NCI-H460 (cell line): ENCODE results near the gene AKAP13. TPM values are rescaled to one million over a fixed set of nuclear protein-coding genes. Genes with fewer than 3 reads are reported as not detected.
A peak's percentile ranks its signal among the peaks of the same experiment; 100 is the strongest.

Experiments used
- DNase-seq: peaks from one replicate; pipeline ENCODE4 v3.0.0-alpha.2; 2016; ENCODE audit warnings: low read depth; ENCODE audit errors: extremely low read depth
- total RNA-seq: library from RNA; depleted of rRNA; stranded (reverse); fragments of >200 nt; shearing (Covaris generic); gene quantifications from 2 replicates; pipeline ENCODE4 v1.2.3, GENCODE V29; 2014

Gene AKAP13
- total RNA-seq, 1 experiment from 2014 or later: 31.4 TPM

DNA sequence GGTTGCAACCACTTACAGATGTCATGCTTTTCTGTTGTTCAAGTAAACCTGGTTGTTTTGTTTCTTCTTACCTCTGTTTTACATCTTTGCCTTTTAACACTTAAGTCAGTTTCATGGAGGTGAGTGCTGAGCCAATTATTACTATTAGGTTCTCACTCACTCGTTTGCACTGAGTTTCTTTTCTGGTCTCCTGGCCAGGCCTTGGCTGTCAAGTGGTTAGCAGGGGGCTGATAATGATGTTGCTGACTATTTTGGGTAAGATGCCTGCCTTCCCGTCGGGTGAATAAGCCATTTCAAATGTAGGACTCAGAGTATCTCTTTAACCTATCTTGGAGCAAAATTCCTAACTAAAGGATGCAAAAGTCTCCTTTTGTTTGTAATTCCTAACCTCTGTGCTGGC is 335.9 kb downstream of the AKAP13 start:
- no peak for DNase-seq

DNA sequence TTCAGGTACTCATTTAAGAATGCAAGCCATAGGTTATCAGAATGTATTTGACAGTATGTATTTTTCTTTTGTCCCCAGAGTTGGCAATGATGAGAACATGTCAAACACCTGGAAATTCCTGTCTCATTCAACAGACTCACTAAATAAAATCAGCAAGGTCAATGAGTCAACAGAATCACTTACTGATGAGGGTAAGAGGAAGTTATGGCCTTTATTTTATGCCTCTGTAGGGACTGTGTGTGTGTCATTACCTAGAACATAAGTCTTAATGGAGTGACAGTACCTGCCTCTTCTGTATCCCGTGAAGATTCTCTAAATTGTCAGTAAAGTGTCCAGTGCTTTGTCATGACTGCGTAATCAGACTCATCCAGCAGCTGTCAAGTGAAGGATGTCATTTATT is 336.8 kb downstream of the AKAP13 start:
- no peak for DNase-seq

DNA sequence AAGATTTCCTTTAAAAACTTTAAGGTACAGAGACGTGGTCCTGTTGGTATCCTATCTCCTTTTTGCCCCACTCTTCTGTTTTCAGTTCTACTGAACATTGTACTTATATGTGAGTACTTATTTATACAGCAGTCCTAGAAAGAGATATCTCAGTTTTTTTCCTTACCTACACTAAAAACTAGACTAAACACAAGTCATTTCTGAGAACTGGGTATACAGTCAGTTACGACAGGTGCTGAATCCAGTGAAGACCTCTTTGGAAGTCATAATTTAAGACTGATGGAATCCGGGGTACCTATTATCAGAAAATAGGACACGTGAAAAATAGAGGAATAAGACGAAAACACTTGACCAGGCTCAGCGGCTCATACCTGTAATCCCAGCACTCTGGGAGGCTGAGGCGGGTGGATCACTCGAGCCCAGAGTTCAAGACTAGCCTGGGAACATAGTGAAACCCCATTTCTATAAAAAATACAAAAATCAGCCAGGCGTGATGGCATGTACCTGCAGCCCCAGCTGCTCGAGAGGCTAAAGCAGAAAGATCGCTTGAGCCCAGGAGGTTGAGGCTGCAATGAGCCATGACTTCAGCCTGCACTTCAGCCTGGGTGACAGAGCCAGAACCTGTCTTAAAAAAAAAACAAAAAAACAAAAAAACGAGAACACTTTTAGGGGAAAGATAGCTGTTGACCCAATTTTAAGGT is 338.0 kb downstream of the AKAP13 start:
- no peak for DNase-seq

DNA sequence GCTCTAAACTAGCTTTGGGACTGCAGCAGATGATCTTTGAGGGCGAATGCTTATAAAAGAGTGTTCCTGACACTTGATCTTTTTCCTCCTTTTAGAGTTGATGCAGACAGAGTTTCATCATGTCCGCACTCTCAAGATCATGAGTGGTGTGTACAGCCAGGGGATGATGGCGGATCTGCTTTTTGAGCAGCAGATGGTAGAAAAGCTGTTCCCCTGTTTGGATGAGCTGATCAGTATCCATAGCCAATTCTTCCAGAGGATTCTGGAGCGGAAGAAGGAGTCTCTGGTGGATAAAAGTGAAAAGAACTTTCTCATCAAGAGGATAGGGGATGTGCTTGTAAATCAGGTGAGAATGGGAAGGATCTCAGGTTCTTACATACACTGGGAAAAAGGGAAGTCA is 338.6 kb downstream of the AKAP13 start:
- DNase-seq: no peak

DNA sequence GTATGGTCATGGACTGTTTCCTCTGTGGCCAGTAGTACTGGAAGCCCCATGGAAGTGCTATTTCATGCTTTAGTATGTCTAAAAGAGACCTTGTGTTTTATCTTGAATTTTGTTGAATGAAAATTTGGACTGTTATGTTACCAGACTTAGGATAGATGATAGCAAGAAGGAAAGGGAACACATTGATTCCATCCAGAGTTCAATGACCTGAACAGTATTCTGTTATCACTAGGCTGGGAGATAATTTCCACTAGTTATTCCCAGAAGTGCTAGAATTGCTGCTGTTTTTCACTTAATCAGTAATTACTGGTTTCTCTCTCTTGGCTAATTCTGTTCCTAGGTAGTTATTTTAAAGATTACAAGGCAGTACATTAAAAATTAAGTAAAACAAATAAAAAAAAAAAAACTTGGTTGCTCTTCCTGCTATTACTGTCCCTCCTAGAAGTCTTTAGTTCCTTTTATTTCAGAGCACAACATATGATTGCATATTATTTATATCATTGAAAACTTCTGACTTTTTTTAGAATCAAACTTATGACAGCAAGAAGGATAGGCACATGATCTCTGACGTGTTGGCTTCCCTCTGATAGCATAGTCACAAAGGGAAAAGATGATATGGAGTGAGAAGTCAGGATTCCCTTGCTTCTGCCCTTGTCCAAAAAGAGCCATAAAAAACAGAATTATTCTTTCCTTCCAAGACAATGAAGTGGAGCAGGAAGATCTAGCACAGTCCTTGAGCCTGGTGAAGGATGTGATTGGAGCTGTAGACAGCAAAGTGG is 342.2 kb downstream of the AKAP13 start:
- no peak for DNase-seq

DNA sequence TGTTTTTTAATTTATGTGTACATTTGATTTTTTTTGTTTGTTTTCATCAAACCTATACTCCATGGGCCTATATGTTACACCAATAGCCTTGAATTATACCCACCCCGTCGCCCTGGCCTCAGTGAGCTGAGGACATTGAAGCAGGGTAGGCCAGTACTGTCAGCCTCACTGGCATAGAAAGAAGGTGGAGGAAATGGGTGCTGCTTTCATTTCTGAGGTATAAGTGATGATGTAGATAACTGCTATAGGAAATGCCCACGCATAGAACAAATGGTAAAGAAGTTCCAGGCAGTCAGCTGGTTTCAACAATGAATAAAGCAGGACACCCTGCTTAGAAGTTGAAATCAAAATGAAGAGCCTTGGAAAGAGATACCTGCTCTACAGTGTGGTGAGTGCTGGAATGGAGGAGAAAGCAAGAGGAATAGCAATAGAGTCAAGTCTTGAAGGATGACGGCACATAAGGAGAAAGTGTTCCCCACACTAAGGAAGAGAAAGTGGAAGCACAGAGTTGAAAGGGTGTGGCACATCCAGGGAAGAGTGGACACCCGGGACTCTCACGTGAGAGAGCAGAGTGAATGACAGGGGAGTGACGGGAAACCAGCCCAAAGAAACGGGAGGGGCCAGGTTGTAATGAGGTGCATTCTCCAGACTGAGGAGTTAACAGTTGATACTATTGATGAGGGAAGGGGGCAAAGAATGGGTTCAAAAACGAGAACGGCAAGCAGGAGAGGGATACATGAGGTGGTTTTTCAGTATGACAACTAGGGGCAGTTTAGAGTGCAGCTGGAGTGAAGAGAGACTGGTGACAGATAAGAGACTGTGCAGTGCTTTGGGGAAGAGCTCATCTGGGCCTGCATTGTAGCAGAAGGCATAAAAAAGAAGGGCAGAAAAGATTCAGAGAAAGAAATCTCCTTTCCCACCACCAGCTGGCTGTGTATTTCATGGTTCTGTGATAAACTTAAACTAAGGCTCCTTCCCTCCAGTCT is 343.9 kb downstream of the AKAP13 start:
- no peak for DNase-seq

DNA sequence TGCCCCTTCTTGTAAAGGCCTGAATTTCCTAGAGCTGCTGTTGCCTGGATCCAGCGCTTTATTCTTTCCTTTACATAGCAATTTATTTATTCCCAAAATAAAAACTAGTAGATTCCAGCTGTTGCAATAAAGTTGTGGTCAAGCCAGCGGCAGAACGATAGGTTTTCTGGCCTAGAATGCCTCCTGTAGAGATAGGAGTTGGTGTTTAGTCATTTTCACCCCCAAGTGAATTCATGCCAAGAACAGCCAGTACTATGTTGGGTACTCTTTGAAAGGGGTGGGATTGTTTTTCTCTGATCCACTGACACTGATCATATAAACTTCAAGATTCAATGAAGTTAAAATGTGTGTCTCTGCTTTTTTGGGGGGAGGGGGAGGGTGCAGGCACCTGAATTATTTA is 344.6 kb downstream of the AKAP13 start:
- no peak for DNase-seq

DNA sequence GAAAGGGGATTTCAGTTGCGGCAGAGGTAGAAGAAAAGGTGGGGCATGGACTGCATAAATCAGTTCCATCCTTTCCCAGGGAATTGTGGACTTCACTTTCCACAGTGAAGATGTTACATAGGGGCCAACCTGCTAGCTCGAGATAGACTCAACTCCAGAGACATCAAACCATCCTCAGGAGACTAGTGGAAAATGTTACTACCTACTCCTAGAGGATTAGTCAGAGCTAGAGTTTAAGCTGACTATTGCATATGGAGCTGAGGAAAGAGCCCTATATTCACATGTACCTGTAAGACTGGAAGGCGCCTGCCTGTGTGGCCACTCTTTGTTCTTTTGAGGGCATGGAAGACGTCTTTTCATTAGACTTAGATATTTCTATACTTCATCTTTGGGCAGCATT is 345.2 kb downstream of the AKAP13 start:
- DNase-seq: no peak

DNA sequence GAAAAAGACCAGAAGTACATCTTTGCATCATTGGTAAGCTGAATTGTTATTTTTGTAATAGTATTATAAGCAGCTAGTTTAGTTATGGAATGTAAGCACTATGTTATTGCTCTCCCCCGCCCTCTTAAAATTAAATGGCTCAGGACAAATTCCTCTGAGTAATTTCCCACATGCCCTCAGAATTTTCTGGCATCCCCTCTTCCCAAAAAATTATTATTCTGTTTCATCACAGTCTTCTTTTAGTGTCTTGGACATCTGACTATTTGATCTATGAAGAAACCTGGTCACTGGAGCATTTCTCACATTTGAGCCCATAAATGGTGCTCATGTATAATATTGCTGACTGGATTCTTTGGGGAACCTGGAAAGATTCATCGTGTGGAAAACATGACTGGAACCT is 346.1 kb downstream of the AKAP13 start:
- no peak for DNase-seq

DNA sequence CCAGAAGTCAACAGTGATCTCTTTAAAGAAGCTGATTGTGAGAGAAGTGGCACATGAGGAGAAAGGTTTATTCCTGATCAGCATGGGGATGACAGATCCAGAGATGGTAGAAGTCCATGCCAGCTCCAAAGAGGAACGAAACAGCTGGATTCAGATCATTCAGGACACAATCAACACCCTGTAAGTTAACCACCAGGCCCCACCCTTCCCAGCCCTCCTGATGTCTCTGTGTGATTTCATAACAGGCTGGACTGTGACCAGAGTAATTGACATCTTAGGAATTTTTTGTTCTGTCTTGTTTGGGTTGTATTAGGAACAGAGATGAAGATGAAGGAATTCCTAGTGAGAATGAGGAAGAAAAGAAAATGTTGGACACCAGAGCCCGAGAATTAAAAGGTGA is 346.7 kb downstream of the AKAP13 start:
- no peak for DNase-seq

DNA sequence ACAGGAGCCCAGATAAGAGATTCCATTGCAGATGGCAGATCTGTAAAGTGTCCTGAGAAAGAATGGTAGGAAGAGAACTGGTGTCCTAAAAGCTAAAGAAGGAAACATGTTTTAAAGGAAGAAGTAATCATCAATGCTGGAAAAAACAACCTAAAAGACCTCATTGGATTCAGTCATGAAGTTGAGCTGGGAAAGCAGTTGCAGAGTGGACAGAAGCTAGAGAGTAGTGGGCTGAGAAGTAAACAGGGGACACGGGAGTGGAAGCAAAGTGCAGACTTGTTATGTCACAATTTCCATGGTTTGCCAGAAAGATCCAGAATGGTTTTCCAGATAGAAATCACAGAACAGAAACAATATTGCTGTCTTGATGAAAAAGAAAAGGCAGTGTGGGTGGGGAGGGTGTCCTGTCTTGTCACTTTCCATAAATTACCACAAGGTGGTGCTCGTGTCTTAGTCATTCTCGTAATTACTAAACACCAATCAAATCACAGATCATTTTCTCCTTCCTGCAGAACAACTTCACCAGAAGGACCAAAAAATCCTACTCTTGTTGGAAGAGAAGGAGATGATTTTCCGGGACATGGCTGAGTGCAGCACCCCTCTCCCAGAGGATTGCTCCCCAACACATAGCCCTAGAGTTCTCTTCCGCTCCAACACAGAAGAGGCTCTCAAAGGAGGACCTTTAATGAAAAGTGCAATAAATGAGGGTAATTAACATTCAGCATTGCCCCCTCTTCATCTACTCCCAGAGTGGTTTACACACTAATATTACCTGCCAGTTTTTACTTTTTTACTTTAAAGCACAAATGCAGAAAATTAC is 349.8 kb downstream of the AKAP13 start:
- peak; percentile 53 for DNase-seq

DNA sequence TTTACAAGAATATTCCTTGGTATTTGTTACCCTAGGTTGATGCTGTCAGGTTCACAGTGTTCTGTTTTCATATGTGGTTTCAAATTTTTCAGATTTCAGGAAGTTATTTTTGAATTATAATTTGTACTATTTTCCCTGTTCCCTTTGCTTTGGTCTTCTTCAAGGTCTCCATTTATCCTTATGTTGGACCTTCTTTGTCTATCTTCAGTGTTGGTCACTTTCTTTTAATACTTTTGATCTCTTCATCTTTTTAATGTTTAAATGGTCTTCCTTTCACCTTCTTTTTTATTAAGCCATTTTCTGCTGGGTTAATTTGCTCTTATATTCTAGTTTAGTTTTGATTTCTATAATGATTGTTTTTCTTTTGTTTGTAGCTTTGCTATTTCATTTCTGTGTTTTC is 353.0 kb downstream of the AKAP13 start:
- no peak for DNase-seq

DNA sequence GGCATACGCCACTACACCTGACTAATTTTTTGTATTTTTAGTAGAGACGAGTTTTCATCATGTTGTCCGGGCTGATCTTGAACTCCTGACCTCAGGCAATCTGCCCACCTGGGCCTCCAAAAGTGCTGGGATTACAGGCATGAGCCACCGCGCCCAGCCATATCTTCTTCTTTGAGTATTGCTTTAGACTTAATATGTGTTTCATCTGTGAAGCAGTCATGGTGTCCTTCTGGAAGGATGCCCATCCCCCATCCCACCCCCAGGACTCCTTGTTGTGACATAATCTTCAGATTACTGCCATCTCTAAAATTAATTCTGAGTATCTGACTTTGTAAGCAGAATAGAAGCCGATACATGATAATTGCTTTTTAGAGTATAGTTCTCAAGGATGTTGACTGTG is 356.7 kb downstream of the AKAP13 start:
- no peak for DNase-seq

DNA sequence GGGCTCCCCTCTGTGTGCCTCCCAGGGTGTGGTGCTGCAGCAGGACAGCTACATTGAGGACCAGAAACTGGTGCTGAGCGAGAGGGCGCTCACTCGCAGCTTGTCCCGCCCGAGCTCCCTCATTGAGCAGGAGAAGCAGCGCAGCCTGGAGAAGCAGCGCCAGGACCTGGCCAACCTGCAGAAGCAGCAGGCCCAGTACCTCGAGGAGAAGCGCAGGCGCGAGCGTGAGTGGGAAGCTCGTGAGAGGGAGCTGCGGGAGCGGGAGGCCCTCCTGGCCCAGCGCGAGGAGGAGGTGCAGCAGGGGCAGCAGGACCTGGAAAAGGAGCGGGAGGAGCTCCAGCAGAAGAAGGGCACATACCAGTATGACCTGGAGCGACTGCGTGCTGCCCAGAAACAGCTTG is 360.6 kb downstream of the AKAP13 start:
- DNase-seq: no peak

DNA sequence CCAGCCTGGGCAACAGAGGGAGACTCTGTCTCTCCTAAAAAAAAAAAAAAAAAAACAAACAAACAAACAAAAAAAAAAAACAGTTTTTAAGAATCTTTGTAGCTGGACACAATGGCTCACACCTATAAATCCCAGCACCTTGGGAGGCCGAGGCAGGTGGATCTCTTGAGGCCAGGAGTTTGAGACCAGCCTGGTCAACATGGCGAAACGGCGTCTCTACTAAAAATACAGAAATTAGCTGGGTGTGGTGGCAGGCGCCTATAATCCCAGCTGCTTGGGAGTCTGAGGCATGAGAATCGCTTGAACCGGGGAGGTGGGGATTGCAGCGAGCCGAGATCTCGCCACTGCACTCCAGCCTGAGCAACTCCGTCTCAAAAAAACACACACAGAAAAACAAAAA is 361.3 kb downstream of the AKAP13 start:
- DNase-seq: no peak

DNA sequence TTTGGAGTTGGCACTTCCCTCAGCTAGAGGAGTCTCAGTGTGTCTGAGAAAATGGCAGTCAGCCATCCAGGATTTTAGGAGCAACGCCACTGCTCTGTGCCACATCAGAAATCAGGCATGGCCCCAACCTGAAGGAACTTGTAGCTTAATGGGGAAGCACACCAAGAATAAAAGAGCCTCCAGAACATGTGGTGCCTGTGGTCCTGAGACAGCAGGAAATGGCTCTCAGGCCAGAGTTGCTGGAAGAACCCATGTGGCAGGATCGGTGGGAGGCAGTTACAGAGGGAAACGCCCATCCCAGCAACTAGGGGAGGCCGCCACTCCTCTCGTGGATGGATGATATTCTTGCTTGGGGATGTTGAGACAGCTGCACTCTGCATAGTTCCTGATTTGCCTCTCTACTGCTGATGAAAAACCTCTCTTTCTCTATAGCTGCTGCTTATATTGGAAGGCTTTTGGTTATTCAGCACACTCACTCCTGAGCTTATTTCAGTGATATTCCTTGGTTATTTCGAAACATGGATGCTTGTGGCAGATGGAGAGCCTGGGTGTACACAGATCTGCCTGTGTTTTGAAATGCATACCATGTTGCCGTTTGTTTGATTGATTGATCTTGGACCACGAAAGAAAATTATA is 361.9 kb downstream of the AKAP13 start:
- no peak for DNase-seq

DNA sequence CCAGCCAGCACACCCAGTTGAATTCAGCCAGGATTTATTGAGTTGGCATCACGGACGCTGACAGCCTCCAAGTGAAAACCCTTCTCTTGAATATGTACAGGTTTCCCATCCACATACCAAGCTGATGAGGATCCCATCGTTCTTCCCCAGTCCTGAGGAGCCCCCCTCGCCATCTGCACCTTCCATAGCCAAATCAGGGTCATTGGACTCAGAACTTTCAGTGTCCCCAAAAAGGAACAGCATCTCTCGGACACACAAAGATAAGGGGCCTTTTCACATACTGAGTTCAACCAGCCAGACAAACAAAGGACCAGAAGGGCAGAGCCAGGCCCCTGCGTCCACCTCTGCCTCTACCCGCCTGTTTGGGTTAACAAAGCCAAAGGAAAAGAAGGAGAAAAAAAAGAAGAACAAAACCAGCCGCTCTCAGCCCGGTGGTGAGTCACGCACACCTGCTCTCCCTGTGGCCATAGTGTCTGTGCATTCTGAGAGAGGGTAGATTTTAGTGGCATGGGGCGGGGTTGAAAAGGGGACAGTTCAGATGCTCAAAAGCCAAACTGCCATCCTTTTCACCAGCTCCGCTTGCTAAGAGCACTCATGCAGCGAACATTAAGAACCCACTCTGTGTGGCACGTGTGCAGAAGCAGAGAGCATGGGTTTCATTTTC is 363.1 kb downstream of the AKAP13 start:
- DNase-seq: no peak

DNA sequence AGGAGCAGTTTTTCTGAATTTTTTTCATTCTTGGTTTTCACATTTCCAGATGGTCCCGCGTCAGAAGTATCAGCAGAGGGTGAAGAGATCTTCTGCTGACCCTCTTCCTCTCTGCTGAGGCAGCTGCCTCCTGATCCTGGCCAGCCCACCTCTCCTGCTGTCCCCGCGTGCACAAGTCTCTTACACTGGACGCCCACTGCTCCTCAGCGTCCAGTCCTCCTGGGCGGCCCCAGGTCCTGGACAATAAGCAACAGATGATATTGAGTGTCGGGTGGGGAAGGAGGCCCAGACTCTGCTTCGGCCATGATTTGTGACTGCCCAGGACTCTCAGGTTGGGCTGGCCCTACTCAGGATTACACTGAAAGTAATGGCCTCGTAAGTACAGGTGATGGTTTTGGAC is 364.2 kb downstream of the AKAP13 start:
- no peak for DNase-seq

DNA sequence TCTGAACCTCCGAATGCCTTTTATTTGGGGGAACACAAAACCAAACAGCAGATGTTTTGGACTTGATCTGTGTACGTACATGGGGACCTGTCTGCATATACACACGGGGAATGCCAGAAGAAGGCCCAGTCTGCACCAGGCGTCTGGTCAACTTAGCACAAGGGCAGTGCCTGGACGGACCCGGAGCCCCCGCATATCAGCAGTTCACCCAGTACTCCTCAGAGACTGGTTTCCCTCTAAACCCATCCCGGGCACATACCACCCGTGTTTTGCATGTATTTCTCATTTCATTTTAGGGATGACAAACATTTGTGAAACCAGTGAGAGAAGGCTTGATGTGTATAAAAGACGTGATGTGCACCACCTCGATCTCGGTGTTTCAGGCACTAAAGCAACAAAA is 364.6 kb downstream of the AKAP13 start:
- DNase-seq: no peak
